ENCODE results near the gene IDH3G.

- no peak for TF ChIP-seq EZH2 (IDR thresholded peaks at IDR 0.05; ENCODE audit: low read length)
- TF ChIP-seq, protein P1, sequence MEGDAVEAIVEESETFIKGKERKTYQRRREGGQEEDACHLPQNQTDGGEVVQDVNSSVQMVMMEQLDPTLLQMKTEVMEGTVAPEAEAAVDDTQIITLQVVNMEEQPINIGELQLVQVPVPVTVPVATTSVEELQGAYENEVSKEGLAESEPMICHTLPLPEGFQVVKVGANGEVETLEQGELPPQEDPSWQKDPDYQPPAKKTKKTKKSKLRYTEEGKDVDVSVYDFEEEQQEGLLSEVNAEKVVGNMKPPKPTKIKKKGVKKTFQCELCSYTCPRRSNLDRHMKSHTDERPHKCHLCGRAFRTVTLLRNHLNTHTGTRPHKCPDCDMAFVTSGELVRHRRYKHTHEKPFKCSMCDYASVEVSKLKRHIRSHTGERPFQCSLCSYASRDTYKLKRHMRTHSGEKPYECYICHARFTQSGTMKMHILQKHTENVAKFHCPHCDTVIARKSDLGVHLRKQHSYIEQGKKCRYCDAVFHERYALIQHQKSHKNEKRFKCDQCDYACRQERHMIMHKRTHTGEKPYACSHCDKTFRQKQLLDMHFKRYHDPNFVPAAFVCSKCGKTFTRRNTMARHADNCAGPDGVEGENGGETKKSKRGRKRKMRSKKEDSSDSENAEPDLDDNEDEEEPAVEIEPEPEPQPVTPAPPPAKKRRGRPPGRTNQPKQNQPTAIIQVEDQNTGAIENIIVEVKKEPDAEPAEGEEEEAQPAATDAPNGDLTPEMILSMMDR (optimal IDR thresholded peaks at IDR 0.05 in 1 of 3, IDR thresholded peaks at IDR 0.05 in 1 of 3, conservative IDR thresholded peaks at IDR 0.05 in 1 of 3; ENCODE audit: extremely low read depth in 1 of 3, insufficient read depth in 2 of 3, low read length in 3 of 3): no peak
Measured at GRCh38 chrX:153776120-153776599, 18.0 kb downstream of the IDH3G start.
